GM12875 (cell line): ENCODE data around the gene COL4A5.
A peak's percentile ranks its signal among the peaks of the same experiment; 100 is the strongest.

Experiments
- H3K4me3 ChIP-seq: one replicate; pipeline ENCODE4 v1.5.1; 2011; ENCODE audit warnings: low read depth, low read length, control low read depth
- TF ChIP-seq, protein P1 (sequence below): IDR thresholded peaks from 2 replicates; pipeline ENCODE4 v1.5.1; 2011; ENCODE audit warnings: low read depth, mild to moderate bottlenecking, control low read depth, inconsistent platforms, low read length, moderate library complexity, borderline replicate concordance; ENCODE audit not compliant: insufficient read depth

Gene COL4A5

DNA sequence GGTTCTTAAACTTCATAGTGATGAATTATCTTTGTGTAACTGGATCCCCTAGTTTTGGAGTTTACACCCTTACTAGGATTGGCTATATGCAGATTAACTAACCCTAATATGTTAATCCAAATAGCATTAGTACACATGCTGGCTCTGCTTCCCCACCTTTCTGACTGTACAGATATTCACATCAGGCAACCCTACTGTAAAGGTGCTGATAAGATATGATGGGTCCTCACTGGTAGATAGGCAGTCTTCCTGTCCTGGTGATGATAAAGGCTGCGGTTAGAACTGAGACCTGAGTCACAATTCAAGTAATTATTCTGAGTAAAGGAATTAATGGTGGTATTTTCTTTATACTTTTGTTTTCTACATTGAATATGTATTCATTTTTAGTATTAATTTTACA lies 118.6 kb downstream of the COL4A5 start:
- H3K4me3 ChIP-seq, result no peak overlapping the region
- TF ChIP-seq, protein P1, sequence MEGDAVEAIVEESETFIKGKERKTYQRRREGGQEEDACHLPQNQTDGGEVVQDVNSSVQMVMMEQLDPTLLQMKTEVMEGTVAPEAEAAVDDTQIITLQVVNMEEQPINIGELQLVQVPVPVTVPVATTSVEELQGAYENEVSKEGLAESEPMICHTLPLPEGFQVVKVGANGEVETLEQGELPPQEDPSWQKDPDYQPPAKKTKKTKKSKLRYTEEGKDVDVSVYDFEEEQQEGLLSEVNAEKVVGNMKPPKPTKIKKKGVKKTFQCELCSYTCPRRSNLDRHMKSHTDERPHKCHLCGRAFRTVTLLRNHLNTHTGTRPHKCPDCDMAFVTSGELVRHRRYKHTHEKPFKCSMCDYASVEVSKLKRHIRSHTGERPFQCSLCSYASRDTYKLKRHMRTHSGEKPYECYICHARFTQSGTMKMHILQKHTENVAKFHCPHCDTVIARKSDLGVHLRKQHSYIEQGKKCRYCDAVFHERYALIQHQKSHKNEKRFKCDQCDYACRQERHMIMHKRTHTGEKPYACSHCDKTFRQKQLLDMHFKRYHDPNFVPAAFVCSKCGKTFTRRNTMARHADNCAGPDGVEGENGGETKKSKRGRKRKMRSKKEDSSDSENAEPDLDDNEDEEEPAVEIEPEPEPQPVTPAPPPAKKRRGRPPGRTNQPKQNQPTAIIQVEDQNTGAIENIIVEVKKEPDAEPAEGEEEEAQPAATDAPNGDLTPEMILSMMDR, result no peak

DNA sequence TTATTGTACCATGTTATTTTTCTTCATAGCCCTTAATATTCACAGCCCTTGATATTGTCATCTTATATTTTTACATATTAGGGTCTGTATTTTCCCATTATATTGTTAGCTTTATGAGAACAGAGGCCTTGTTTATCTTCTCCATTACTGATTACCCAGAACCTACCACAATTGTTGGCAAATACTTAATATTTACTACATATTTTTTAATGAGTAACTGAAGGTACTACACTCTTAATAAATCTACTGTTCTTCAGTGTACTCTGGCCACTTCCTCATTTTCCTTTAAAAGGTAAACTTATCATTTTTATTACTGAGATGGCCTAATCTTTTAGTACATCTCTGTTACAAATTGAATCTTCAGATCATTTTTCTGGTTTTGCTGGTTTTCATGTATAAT lies 133.5 kb downstream of the COL4A5 start:
- TF ChIP-seq, protein P1, result no peak

DNA sequence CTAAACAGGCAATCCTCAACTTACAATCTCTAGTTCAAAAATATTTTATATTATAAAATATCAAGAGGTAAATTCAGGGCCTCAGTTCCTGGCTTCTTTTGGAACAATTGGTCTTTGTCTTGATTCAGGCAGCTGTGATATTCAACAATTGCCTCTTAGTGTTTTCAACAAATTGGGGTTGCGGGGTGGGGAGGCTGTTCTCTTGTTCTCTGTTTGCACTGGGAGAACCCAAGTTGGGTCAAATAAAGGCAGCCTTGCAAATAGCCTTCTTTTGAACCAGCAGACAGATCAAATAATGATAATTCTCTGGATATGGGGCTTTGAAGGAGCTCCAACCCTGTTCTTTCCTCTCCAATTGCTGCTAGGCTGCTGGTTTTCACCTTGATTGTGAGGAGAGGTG lies 142.5 kb downstream of the COL4A5 start:
- TF ChIP-seq, protein P1, result no peak
- no peak overlapping the region for H3K4me3 ChIP-seq

More for the DNA sequence above, 133.5 kb downstream of the COL4A5 start:
- H3K4me3 ChIP-seq, result no peak overlapping the region

DNA sequence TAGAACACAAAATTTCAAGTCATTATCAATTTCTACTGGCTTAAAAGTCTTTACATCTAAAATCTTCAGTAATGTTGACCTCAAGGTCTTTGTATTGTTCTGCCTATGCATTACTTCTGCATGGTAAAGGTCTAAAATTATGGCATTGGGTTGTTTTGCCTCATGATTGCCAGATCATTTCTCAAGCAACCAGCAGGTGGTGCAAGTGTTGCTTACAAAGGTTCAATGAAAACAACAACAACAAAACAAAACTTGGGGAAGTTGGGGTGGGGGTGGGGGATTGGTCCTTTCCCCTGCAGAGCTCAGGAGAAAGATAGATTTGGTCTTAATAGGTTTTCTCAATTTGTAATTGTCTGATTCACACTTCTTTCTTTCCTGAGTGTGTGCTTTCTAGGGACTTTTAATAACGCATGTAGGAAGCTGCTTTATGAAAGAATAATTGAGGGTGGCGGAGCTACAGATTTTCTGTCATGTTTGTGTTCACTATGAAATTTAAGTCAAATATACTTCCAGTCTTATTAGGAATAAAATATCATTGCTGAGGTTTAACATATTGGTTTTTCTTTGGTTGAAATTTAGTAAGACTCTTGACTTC lies 145.1 kb downstream of the COL4A5 start:
- no peak overlapping the region for H3K4me3 ChIP-seq
- TF ChIP-seq, protein P1, result peak; percentile 56

DNA sequence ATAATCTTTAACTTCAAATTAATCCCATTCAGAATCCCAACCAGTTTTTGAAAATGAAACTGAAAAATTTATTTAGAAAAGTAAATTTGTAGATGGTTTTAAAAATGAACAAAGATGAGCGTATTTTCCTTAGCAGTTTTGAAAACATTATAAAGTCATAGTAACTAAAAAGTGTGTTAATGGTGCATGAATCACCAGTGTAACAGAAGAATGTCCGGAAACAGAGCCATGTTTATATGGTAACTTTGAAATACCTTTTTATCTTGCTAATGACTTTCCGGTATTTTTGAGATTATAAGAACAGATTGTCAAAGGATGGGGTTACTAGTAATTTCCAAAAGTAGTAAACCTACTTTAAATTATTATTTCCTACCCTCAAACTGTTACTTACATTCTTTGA lies 150.9 kb downstream of the COL4A5 start:
- TF ChIP-seq, protein P1, result no peak
- no peak overlapping the region for H3K4me3 ChIP-seq

DNA sequence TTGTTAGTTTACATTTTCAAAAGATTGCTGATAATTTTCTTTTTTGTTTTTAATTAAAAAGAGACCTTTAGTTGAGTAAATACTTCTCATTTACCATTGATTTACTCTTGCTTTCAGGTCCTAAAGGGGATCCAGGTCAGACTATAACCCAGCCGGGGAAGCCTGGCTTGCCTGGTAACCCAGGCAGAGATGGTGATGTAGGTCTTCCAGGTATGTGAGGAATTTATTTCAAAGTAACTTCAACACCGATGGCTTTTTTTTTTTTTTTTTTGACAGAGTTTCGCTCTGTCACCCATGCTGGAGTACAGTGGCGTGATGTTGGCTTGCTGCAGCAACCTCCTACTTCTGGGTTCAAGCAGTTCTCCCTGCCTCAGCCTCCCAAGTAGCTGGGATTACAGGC lies 161.6 kb downstream of the COL4A5 start:
- H3K4me3 ChIP-seq, result no peak overlapping the region
- TF ChIP-seq, protein P1, result no peak

DNA sequence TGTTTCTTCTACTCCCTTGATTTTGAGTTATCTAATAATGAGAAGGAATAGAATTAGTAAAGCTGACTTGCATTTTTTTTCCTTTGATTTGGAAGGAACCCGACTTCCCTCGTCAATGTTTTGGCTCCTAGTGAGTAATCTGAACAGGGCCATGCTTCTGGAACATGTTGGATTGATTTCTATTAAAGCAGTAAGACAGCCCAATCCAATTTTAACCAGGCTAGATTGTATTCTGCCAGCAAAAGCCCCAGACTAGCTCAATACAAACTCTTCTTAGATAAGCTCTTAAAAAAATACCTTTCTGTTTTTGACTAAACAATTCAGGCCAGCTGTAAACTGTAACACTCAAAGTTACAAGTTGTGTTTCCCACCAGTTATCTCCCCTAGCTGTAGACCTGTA lies 170.5 kb downstream of the COL4A5 start:
- H3K4me3 ChIP-seq, result no peak overlapping the region
- TF ChIP-seq, protein P1, result no peak
